NCI-H82 treated with DMSO at 0.1 percent for 48 hours (cell line): ENCODE measurements around the gene ECHDC3.
"Not testable (repeated sequence)": the region's sequence is repeated elsewhere in the genome, so short reads cannot be mapped to it uniquely, and the experiment has no call there.

Experiments used
- DNase-seq: peaks from one replicate; lab custom pipeline; 2025; ENCODE audit not compliant: unreplicated experiment; lab: John Stamatoyannopoulos, UW

ECHDC3 gene, protein sequence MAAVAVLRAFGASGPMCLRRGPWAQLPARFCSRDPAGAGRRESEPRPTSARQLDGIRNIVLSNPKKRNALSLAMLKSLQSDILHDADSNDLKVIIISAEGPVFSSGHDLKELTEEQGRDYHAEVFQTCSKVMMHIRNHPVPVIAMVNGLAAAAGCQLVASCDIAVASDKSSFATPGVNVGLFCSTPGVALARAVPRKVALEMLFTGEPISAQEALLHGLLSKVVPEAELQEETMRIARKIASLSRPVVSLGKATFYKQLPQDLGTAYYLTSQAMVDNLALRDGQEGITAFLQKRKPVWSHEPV

DNA sequence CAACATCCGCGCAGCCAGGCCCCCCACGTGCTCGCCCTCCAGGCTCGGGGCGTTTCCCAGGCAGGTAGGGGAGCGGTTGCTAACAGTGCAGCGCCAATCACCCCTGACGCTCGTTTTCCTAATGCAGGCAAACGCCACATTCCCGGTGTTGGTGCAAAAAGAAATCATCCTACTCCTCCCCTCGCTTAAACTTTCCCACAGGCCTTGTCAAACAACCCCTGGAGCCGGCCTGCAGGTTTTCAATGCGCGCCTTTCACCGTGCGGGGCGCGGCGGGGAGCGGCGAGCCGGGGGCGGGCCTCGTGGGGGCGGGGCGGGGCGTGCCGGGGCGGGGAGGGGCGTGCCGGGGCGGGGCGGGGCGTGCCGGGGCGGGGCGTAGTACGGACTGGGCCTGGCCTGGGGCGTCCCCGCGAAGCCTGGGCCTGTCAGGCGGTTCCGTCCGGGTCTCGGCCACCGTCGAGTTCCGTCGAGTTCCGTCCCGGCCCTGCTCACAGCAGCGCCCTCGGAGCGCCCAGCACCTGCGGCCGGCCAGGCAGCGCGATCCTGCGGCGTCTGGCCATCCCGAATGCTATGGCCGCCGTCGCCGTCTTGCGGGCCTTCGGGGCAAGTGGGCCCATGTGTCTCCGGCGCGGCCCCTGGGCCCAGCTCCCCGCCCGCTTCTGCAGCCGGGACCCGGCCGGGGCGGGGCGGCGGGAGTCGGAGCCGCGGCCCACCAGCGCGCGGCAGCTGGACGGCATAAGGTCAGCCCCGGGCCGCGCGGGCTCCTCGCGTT lies at the start of gene ECHDC3:
TSS of gene ECHDC3 (plus strand) at position 374 of the 770 bp plus-strand sequence. CDS start at position 569, 195 bp downstream.
- no peak for DNase-seq

DNA sequence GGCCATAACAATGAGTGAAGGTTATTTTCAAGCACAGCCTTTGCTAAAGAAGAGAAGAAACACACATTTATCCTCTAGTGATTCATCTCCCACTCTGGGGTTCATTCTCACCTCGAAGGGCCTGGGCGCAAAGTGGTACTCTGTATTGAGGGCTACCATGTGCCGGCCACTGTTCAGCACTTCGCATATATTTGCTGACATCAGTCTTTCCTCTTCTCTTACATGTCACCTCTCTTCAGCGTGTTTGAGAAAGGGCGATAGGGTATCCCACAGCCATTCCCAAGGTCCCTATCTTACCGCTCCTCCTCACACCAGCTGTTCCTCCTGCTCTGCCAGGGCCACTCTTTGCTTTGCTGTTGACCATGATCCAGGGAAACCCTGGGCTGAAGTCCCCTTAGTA lies 48.8 kb upstream of the ECHDC3 start:
- DNase-seq = no peak

DNA sequence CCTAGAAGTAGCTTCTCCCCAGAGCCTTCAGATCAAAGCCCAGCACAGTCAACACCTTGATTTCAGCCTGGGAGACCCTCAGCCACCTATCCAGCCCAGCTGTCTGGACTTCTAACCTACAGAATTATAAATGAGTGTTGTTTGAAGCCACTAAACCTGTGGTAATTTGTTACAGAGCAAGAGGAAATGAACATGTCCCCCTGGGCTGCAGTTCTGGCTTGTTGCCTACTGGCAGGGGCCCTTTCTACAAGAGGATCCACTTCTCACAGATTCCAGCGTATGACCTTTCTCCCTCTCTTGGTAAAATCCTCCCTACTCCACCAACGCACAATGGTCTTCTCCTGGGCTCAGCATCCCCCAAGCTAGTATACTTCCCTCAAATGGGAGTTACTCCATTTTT lies 46.4 kb upstream of the ECHDC3 start:
- DNase-seq = no peak

DNA sequence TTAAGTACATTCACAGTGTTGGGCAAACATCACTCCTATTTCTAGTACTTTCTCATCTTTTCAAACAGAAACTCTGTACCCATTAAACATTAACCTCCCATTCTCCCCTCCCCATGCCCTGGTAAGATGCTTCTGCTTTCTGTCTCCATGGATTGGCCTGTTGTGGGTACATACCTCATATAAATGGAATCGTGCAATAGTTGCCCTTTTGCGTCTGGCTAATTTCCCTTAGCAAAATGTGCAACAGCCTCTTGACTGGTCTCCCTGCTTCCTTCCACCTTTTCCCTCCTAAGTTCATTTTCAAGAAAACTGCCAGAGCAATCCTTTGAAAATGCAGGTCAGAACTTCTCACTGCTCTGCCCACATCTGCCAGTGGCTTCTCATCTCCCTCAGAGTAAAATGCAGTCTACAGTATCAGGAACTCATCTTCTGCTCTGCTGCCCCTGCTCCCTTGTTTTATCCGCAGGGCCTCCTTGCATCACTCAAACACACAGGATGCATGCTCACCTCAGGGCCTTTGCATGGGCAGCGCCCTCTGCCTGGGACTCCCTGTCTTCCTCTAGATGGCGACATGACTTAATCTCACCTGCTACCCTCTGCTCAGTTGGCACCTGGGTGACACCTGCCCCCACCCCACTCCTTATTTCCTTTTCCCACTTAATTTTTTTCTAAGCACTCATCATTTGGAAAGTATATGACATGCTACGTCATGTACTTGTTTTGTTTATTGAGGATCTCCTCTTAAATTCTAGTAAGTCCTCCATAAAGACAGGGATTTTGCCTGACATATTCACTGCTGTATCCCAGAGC lies 44.3 kb upstream of the ECHDC3 start:
- no peak for DNase-seq

DNA sequence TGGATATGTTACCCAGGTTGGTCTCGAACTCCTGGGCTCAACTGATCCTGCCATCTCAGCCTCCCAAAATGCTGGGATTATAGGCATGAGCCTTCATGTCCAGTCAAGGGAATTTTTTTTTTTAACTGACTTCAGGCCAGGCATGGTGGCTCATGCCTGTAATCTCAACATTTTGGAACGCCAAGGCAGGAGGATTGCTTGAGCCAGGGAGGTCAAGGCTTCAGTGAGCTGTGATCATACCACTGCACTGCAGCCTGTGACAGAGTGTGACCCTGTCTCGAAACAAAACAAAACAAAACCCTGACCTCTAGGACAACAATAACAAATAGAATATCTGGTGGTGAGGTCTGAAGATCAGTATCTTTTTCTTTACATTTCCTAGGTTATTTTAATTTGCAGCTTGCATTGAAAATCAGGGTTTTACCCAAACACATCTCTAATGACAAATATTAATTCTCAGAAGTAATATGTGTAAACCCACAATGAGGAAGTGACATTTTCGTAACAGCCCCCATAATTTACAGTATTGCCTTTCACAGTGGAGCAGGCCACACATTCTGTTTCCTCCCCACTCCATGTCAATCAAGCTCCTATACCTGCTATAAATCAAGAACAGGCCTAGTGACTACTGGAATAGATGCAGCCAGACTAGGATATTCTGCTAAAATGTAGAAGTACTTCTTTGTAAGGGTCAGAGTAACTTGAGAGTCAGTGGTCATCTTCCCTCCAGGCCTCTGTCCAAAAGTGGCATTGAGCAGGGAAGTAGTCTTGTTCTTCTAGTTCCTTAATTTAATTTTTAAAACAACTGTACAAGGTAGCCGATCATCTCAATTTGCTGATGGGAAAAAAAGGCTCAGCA lies 43.3 kb upstream of the ECHDC3 start:
- DNase-seq = no peak

DNA sequence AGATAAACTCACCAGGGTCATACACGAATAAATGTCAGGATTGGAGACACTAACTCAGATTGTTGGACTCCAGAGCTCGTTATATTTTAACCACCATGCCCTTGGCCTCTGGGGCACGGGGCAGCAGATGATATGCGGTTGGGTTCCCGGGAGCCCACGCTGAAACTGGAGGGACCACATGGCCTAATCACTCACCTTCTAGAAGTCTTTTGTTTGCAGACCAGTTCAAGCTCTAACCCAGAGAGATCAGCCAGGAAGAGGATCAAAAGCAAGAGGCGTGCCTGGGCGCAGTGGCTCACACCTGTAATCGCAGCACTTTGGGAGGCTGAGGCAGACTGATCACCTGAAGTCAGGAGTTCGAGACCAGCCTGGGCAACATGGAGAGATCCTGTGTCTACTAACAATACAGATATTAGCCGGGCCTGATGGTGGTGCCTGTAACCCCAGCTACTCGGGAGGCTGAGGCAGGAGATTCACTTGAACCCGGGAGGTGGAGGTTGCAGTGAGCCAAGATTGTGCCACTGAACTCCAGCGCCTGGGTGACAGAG lies 42.6 kb upstream of the ECHDC3 start:
- DNase-seq = no peak

DNA sequence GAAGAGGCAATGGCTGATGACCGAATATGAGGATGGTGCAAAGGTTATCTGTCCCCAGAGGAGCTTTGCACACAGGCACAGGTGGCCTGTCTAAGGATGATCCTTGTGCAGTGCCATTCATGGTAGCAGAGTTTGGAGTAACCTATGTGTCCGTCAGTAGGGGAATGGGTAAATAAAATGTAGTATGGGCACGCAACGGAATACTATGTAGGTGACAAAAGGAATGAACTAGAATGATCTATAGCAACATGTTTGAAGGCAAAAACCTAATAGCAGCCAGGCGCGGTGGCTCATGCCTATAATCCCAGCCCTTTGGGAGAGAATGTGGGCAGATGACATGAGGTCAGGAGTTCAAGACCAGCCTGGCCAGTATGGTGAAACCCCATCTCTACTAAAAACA lies 41.6 kb upstream of the ECHDC3 start:
- no peak for DNase-seq

DNA sequence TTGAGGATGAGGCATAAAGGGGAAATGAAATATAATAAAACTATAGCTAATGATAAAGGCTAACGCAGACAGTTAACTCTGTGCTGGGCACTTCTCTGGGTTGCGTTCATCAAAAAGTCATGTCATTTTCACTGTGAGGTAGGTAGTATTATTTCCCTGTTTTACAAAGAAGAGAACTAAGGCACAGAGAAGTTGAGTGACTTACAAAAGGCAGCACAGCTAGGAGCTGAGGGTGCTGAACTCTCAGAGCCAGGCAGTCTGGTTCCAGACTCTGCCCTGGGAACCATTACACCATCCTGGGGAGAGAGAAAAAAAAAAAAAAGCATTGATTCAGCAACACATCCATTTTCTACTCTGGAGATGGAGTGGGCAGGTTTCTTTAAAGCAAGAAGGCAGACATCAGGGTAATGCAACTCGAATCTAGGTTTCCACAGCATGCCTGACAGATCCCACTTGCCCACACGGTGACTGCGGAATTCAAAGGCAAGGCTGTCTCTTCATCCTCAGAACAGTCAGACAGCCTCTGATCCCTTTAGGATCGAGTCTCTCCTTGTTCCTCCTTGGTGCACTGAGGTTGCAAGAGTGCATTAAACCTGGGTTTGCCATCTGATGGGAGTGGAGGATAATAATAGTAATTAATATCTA lies 40.6 kb upstream of the ECHDC3 start:
- DNase-seq = no peak

DNA sequence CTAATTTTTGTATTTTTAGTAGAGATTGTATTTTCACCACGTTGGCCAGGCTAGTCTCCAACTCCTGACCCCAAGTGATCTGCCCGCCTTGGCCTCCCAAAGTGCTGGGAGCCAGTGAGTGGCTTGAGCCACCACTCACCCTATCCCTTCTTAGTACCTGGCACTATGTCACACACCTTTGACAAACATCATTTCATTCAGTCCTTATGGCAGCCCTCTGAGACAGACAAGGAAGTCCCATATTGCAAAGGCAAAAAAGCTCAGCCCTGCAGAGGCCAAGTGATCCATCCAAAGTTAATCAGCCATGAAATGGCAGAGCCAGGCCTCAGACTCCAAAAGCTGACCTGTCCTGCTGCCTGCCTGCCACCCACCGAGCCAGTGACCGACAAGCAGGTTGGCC lies 39.9 kb upstream of the ECHDC3 start:
- DNase-seq = no peak

DNA sequence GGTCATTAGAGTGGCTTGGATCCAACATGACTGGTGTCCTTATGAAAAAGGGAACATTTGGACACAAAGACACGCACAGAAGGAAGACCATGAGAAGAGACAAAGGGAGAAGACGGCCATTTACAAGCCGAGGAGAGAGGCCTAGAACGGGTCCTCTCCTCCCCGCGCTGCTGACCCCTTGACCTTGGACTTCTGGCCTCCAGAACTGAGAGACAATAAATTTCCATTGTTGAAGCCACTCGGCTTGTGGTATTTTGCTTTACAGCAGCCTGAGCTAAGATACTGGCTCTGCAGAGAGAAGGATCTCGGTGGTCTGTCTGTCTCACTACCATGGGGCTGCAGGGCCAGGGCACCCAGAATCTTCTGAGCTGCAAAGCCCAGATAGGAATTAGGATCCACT lies 38.1 kb upstream of the ECHDC3 start:
- no peak for DNase-seq

DNA sequence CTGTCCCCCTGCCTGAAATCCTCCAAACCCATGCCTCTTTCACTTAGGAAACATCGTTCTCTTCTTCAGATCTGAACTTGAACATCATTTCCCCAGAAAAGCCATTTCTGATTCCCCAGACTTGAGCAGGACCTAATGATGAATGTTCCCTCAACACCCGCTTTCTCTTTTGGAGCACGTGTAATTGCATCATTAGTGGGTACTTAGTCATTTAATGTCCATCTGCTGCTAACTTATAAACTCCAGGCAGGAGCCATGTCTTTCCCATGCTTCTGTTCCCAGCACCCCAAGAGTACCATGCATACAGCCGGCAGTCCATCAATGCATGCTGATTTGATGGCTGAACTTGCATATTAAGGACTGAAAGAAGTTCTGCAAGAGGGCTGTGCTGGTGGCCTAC lies 36.5 kb upstream of the ECHDC3 start:
- DNase-seq = no peak

DNA sequence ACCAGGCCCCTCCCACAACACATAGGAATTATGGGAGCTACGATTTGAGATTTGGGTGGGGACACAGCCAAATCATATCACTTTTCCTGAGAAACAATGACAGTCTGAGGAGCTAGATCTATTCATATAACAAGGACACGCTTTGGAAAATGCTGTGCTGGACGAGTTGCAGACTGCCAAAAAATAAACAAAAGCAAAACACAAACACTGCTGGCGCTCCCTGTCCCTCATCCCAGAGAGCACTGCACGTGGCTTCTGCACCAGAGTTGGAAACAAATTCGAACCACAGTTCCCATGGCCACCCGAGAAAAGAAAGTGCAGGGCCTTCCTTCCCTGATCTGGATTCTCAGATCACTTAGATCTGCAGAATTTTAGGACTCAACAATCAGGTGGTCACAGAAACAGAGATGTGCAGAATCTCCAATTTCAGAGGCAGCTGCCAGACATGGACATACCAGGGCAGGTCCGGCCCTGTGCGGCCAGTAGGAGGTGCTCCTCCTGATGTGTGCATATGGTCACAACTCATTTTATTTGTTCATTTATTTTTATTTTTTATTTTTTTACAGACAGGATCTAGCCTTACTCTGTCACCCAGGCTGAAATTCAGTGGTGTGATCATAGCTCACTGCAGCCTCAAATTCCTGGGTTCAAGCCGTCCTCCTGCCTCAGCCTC lies 35.2 kb upstream of the ECHDC3 start:
- DNase-seq = no peak

DNA sequence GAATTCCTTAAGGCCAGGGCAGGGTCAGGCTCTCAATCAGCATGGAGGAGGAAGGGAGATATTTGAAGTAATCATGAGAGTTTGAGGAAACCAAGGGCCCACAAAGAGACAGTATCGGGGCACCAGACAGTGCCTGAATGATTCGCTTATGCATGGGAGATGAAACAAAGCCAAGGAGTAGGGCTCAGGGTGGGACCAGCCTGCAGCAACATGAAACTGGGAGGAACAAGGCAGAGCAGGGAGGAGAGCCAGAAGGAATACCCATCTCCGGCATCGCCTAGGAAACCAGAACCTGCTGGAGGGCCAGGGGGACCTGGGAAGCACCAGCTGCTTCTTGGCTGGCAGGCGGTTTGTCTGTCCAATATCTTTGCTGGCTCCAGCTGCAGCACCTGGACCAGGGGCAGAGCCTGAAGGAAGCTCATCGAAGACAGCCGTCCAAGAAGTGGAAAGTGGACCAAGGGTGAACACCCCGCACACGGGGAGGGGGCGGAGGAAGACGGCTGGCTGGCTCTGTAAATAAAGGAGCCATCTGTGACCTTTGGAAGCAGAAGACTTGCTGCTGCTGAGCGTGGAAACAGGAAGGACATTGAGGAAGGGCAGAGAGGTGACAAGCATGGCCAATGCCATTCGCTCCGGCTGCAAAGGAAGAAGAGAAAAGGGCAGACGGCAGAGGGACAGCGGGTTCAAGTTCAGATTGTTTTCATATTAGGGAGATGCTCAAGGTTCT lies 34.4 kb upstream of the ECHDC3 start:
- no peak for DNase-seq

DNA sequence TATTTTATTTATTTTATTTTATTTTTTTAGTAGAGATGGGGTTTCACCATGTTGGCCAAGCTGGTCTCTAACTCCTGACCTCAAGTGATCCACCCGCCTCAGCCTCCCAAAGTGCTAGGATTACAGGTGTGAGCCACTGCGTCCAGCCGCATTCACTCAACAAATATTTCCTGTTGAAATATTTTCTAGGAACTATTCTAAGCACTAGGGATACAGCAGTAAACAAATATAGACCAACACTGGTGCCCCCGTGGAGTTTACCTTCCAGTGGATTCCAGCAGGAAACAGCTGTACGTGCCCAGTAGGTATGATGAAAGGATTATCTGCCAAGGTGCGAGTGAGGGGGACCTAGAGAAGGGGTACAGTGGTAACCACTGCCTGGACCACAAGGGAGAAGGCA lies 33.4 kb upstream of the ECHDC3 start:
- not testable (repeated sequence) for DNase-seq

DNA sequence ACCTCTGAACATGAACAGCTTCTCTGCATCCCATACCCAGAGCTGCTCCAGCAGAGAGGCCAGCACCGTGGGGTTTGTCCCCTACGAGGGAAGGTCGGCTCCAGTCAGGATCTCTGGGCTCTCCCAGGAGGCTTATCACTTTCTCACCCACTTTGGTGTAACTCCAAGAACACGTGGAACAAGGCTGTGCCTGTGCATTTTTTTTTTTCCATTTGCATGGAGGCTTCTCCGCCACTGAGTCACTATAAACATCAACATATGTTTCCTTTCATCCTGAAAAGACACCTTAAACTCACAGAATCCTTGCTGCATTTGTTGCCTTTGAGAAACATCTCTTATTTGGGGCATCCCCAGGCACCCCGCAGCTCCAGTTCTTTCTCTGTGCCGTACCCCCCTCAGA lies 29.4 kb upstream of the ECHDC3 start:
- DNase-seq = no peak

DNA sequence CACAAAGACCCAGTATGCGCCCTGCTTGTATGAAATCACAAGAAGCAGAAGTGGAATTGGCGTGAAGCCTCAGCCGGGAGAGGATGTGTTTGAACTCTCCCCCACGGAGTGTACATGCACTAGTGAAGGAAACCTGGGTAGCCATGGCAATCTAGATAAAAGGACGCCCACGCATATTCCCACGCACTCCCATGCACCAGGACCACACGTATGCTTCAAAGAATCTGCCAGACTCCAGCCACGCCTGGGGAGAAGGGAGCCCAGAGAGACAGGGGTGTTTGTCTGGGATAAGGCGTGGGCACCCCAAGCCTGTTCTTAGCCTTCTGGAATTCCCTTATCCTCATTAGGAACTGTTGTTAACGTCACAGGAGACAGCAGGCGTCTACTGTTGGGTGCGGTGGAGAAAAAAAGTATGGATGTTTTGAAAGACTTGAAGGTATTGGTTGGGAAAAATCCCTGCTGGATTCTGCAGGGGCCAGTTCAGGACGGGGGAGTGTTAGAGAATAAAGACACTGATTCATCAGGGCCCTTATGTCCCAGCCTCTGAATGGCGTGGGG lies 28.9 kb upstream of the ECHDC3 start:
- DNase-seq = no peak

DNA sequence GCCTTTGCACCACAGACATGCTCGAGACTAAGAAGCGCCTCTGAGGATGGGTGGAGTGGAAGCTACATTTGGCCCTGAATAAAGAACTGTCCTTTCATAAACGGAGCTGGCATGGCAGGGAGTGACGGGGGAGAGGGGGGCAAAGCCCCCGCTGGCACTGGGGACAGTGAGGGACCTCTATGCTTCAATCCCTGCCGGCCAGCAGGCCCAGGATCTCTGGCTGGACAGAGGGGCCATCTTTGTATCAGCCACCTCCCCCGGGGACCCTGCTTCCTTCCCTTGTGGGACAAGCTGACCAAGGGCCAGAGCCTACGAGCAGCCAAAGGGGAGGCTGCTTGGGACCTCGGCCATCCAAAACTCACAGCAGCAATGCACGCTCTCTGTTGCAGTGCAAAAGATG lies 28.2 kb upstream of the ECHDC3 start:
- no peak for DNase-seq

DNA sequence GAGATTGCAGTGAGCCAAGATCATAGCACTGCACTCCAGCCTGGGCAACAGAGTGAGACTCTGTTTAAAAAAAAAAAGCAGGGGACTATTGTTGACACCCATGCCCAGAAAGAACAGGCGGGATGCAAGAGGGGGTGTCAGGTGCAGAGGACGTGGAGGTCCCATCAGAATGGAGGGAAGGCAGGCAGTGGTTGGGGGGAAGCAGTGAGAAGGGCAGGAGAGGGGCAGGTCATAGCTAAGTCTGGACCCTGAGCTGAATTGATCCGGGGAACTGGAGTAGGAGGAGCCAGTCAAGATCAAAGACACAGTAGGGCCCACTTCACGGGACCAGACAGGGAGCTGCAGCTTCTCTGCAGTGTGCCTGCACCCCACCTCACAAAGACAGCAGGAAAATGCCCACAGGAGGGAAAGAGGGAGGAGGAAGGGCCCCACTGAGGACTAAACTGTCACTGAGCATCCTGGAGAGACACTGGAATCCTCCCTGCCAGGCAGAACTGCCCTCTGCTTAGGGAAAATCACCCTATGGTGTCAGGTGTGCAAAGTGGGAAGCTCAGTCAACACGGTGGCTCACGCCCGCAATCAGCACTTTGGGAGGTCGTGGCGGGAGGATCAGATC lies 27.3 kb upstream of the ECHDC3 start:
- DNase-seq = no peak
